GM15510 (cell line): Measurements from ENCODE around the gene JHY.

Experiments
- POLR2A ChIP-seq: IDR thresholded peaks from 3 replicates; pipeline ENCODE4 v1.6.1; 2011; ENCODE audit warnings: borderline replicate concordance; ENCODE audit not compliant: insufficient read length; ENCODE audit errors: extremely low read depth

JHY gene

GRCh38 chr11:122861631-122862030 lies 20.9 kb upstream of the JHY start:
- no peak for TF ChIP-seq POLR2A

DNA sequence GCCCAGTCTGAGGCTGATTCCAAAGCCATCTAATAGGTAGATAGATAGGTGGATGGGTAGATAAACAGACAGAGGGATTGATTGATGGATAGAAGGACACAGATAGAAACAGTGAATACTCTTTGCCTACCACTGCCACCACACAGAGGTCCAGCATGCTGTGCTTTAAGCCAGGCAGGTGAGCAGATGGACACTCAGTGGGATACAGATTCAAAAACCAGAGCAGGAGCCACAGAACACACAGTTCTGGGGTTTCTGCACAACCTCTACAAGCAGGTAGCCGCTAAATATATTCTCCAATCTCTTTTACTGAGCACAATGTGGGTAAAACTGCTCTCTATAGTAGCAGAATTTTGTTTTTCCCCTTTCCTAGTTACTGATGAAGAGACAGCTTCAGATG lies 20.5 kb upstream of the JHY start:
- TF ChIP-seq POLR2A = no peak

GRCh38 chr11:122863704-122864326 lies 18.7 kb upstream of the JHY start:
- TF ChIP-seq POLR2A = no peak

DNA sequence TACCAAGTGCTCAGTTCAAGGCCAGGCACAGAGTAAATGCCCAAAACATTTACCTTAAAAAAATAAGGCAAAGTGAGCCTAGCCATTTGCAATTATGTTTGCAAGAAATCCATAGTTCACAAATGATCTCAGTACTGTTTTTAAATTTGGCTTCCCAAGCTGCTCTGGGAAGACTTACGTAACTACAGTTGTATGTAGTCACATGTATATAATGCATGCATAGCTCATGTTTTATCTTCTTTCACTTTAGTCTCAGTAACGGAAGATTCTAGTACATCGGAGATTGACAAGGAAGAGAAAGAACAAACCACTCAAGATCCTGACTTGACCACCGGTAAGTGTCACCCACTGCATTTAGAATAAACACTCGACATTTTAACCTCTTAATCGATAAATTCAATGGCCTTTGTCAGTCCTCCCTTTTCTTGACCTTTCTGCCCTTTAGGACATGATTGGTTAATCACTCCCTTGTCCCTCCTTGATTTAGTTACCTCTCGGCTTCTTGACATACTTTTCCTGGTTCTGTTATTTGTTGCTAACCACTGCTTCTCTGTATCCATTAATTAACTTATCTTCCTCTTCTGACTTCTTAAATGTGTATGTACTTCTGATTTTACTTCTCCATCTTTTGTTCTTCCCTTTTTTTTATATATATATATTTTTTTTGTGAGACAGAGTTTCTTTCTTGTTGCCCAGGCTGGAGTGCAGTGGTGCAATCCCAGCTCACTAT lies 18.0 kb upstream of the JHY start:
- no peak for TF ChIP-seq POLR2A

GRCh38 chr11:122869622-122870021 lies 12.9 kb upstream of the JHY start:
- no peak for TF ChIP-seq POLR2A

DNA sequence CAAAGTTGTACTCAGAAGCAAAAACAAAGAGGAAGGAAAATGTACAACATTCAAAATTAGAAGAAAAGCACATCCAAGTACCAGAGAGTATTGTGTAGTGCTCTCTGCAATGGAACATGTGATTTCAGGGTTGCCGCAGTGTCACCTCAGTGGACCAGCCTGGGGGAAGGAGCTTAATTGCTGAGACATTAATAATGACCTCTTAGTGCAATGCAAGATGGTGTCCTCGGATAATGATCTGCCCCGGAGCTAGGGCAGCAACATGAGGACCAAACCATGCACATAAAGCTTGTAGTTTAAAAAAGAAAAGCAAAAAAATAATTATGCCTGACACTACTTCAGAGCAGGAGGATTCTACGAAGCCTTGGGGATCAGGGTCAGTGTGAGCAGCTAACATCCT lies 11.3 kb upstream of the JHY start:
- TF ChIP-seq POLR2A = no peak

- no peak for TF ChIP-seq POLR2A
Observed at GRCh38 chr11:122872046-122872445, 10.5 kb upstream of the JHY start.

- no peak for TF ChIP-seq POLR2A
Observed at GRCh38 chr11:122874991-122875390, 7.6 kb upstream of the JHY start.

DNA sequence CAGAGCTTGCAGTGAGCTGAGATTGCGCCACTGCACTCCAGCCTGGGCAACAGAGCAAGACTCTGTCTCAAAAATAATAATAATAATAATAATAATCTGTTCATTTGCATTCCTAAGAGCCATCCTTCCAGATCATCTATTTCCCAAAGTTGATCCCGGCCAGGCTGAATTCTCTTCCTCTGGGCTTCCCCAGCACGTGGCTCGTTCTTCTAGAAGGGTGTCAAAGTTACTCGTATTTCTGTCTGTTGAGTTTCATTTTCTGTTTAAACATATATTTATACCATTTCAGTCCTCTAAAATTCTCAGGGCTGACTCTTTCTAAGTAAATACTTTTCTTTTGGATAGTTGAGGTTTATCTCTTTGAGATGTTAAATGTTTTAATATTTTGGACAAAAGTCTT lies 4.8 kb upstream of the JHY start:
- TF ChIP-seq POLR2A = no peak

DNA sequence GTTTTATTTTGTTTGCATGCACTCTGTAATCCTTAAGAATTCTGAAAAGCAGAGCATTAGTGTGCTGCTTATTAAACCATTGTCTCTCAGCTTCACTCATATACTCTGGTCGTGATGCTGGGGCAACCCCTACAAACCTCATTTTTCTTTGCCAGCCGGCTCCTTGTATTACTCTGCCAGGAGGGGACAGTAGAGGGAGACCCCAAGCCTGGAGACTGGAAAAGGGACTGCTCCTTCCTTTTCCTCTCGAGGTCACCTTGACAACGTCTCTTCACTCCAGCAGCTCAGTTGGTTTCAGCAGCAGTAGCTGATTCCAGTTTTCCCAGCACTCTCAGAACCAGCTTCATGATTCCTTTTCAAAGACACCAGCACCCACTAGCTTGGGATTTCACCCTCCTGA lies 2.8 kb upstream of the JHY start:
- no peak for TF ChIP-seq POLR2A

DNA sequence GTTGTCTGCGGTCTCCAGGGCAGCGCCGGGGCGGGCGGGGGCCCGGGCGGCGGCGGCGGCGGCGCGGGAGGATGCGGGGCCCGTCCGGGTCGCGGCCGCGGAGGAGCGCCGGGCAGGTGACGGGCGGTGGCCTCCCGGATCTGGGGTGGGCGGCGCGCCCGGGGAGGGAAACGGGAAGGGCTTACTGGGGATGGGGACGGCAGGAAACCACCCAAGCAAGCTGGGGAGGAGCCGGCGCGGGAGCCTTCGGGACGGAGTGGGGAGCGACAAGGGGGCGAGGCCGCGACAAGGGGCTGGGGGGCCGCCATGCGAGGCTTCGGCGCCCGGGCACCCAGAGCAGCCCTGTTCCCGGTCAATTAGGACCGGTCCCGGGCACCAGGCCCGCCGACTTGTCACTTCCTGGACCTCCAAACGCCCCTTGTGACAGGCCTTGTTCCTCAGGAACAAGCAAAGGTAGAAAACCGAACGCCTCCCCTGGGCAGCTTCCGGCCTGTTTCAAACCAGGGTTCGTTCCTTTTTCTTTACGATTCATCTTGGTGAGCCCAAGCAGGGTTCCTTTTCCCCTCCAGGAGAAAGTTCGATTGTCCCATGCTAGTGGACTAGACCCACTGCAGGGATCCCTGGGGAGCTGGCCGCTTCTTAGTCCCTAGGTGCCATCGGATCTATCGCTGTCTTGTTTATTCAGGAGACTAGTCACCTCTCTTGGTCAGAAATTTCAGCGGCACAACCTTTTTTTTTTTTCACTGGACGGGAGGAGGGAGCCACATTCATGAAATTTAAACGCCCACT lies 492 bp downstream of the JHY start:
- no peak for TF ChIP-seq POLR2A

DNA sequence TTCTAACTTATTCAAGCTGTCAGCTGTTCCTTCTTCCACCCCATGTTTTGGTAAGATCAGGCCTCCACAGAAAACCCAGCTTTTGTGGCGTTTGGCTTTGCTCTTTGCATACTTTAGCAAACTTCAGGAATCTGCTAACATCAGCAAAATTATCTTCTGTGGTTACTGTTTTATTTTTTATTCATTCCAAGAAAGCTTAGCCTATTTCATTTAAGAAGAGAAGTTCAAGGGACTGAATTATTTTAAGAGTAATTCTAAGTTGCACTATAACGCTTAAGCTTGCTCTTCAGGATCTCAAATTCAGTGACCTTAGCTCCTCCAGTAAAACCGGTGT lies 1.1 kb downstream of the JHY start:
- TF ChIP-seq POLR2A = no peak

DNA sequence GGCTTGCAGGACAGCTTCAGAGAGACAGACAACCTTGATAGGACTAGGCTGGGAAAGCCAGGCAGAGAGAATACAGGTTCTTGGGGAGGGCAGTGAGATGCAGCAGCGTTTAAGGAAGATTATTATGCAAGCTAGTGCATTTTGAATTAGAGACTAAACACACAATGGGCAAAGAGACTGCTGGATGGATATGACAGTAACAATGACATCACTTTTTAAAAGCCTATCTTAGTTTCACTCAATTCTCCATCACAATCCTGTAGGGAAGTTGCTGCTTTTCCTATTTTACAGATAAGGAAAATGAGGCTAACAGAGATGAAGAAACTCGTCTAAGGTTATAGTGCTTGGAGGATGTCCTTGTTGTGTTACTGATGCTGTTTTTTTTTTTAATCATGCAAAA lies 5.6 kb downstream of the JHY start:
- no peak for TF ChIP-seq POLR2A

- TF ChIP-seq POLR2A = no peak
Observed at GRCh38 chr11:122893131-122893530, 10.6 kb downstream of the JHY start.

DNA sequence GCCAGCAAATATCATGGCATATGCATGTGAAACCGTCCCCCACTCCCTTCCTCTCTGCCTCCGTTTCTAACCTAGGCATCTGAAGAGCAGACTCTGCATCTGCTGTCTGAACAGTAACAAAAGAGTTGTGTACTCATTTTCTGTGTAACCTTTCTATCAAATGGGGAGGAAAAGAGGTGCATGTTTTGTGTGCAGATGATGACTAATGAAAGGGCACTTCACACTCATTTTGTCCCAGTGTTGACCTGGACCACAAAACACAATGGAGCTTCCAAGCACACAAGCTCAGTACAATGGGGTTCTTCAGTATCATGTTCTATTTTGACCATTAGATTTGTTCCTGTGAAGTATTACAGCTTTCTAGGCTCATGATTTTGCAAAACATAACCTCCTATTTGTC lies 13.0 kb downstream of the JHY start:
- no peak for TF ChIP-seq POLR2A
